HG03558 (cell line): ENCODE measurements around the gene PIERCE2.
"Not testable (repeated sequence)": the region's sequence is repeated elsewhere in the genome, so short reads cannot be mapped to it uniquely, and the experiment has no call there.

Experiments
- ATAC-seq: cut with Tn5 transposase; IDR thresholded peaks from one replicate; pipeline ENCODE4 v1.9.1; 2021; ENCODE audit warnings: moderate number of reproducible peaks; ENCODE audit not compliant: unreplicated experiment; ENCODE audit errors: extremely low read depth

Gene PIERCE2

DNA sequence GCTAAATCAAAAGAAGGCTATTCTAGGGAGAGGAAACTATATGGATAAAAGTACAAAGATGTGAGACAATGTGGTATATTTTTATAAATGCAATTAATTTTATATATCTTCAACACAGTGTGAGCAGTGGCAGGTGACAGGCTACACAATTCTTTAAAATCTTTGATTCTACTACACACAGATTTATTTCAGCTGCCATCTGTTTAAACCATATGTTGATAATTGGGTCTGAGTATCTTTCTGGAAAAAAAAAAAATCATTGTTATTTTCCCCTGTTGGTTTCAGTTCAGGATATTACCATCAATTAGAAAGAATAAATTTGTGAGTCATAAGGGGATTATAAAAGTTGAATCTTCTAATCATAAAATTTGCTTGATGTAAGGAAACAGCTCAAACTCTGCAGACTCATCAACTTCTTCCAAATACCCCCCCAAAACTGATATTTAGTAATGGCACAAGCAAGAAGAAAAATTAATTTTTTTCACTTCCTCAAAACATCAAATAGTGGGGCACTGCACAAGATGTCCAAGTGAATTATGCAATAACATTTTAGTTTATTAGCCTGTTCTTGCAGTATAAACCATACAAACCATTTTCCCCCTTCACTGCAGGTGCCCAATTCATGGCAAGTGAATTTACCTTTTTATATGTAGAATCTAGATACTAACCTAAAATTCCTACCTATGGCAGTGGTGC lies 12.0 kb downstream of the PIERCE2 start:
- no peak for ATAC-seq

DNA sequence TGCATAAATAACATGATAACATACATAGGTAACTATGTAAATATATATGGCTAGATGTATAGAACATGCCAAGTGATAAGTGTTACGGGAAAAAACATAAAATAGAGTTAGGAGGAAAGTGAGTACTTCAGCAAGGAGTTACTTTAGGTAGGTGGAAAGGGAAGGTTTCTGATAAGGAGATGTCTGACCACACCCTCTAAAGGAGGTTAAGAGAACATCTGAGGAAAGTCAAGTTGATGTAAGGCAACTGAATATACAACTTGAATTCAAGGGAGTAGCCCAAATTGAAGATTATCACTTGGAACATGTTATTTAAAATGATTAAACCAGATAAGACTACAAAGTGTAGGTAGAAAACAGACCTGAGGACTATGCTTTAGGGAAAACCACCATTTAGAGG lies 13.8 kb downstream of the PIERCE2 start:
- no peak for ATAC-seq

DNA sequence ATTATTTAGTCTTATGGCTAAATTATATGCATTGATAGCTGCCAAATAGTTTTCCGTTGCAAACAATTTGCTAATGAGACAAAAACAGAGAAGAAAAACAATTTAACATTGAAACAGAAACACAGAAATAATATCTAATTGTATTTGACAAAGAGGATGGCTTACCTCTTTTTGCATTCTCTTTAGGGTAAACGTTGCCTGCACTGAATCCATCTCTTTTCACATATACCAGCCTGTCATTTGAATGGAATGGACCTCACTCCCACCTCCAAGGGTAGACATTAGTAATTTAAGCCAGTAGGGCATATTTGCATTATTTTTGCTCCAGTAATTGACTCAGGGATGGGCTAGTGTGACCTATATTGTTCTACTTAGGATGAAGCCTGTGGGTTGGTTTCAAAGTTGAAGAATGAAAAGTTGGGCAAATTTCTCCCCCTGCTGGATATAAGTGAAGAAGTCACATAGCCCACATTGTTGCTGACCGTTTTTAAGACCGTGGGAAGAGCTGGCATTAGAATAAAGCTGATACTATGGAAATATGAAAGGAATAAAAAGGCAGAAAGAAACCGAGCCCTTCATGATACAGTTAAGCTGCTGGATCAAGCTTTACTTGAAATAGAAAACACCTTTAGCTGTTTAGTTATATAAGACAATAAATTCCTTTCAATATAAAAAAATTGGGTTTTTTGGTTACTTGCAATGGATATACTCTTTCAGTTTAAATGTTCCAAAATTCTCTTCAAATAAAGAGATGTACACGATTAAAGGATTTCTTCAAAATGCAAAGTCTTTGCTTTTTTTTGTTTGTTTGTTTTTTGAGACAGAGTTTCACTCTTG lies 26.9 kb downstream of the PIERCE2 start:
- no peak for ATAC-seq

GRCh38 chr15:55443141-55443540 lies 34.8 kb downstream of the PIERCE2 start:
- not testable (repeated sequence) for ATAC-seq

DNA sequence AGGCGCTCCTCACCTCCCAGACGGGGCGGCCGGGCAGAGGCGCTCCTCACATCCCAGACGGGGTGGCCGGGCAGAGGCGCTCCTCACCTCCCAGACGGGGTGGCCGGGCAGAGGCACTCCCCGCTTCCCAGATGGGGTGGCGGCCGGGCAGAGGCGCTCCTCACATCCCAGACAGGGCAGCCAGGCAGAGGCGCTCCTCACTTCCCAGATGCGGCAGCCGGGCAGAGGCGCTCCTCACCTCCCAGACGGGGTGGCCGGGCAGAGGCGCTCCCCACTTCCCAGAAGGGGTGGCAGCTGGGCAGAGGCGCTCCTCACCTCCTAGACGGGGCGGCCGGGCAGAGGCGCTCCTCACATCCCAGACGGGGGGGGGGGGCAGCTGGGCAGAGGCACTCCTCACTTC lies 37.6 kb downstream of the PIERCE2 start:
- not testable (repeated sequence) for ATAC-seq

- not testable (repeated sequence) for ATAC-seq
Measured at GRCh38 chr15:55446379-55447029, 38.2 kb downstream of the PIERCE2 start.

DNA sequence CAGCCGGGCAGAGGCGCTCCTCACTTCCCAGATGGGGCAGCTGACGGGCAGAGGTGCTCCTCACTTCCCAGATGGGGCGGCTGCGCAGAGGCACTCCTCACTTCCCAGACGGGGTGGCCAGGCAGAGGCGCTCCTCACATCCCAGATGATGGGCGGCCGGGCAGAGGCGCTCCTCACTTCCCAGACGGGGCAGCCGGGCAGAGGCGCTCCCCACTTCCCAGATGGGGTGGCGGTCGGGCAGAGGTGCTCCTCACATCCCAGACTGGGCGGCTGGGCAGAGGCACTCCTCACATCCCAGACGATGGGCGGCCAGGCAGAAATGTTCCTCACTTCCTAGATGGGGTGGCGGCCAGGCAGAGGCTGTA lies 38.7 kb downstream of the PIERCE2 start:
- ATAC-seq, result not testable (repeated sequence)

DNA sequence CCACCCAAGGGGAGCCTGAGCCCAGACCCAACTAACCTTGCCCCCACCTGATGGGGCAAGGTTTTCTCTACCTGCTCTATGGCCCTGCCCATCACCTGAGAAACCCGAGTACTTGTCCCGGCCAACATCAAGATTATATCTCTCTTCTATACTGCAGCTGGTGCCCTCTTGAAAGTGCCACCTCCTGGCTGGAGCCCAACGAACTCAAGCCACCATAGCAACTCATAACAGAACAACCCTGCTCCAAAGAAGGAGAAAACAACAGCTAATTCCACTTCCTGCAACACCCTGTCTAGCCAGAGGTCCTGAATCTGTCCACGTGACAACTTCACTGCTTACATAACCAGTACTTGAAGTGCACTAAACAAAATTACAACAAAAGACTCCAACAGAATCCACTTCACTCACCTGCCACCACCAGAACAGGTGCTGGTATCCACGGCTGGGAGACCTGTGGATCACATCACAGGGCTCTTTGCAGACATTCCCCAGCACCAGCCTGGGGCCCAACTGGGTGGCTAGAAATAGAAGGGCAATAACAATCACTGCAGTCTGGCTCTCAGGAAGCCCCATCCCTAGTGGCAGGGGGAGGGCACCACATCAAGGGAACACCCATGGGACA lies 49.2 kb downstream of the PIERCE2 start:
- no peak for ATAC-seq

DNA sequence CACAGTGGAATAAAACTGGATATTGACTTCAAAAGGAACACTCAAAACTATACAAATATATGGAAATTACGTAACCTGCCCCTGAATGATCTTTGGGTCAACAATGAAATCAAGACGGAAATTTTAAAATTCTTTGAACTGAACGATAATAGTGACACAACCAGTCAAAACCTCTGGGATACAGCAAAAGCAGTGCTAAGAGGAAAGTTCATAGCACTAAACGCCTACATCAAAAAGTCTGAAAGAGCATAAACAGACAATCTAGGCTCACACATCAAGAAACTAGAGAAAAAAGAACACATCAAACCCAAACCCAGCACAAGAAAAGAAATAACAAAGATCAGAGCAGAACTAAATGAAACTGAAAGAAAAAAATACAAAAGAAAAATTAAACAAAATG lies 53.2 kb downstream of the PIERCE2 start:
- no peak for ATAC-seq

- no peak for ATAC-seq
Measured at GRCh38 chr15:55468321-55468720, 60.0 kb downstream of the PIERCE2 start.
